ENCODE measurements around the gene KDM6A.
"Not testable (repeated sequence)": the region's sequence is repeated elsewhere in the genome, so short reads cannot be mapped to it uniquely, and the experiment has no call there.

GRCh38 chrX:44950471-44951366 is 77.7 kb downstream of the KDM6A start:
- TF ChIP-seq ZNF70 (CRISPR knock-in tag; IDR thresholded peaks at IDR 0.05); PATZ1 (CRISPR knock-in tag; IDR thresholded peaks at IDR 0.05; ENCODE audit: borderline replicate concordance); RARB (CRISPR knock-in tag; IDR thresholded peaks at IDR 0.05); PPARA (CRISPR knock-in tag; IDR thresholded peaks at IDR 0.05; ENCODE audit: borderline replicate concordance); ZFP3 (CRISPR knock-in tag; IDR thresholded peaks at IDR 0.05); ZC3H10 (CRISPR knock-in tag; IDR thresholded peaks at IDR 0.05); SNAI2 (CRISPR knock-in tag; IDR thresholded peaks at IDR 0.05): not testable (repeated sequence)

Measured in SK-N-SH treated with all-trans-retinoic acid at 6 μM for 48 hours (cell line).